ENCODE measurements around the gene AGBL1. TPM values are rescaled to one million over a fixed set of nuclear protein-coding genes. Genes with fewer than 3 reads are reported as not detected.
"Not testable (repeated sequence)": the region's sequence is repeated elsewhere in the genome, so short reads cannot be mapped to it uniquely, and the experiment has no call there.

Gene AGBL1
- total RNA-seq, 1 donor: under 0.01 TPM

DNA sequence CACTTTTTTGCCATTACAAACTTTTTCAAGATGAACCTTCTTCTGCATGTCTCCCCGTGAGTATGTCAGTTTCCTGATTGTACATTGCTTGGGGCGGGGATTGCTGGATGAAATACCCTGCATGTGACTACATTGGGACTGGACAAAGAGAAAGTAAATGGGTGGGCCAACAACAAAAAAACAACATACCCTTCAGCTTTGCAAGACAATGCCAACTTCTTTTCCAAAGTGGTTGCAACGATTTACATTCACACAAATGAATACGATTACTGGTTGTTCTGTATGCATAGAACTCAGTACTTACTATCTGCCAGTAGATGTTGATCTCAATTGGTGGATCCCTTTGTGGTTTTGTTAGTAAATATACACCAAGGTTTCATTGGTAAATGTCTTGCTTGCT is 908.4 kb downstream of the AGBL1 start:
- DNase-seq (ENCODE audit: low read depth in 2 of 3, low spot score in 2 of 3): no peak

DNA sequence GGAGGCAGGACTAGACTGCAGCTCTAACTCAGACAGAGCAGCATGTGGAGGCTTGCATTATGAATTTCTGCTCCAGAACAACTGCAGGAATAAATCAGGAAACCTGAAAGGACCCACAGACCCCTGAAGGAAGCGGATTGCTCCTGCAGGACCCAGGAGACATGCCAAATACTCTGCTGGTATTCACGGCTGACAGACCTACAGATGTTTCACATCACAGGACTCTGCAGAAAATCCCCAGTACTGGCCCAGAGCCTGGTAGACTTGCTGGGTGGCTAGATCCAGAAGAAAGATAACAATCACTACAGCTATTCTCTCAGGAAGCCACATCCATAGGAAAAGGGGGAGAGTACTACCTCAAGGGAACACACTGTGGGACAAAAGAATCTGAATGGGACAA is 942.1 kb downstream of the AGBL1 start:
- no peak for DNase-seq (ENCODE audit: low read depth in 2 of 3, low spot score in 2 of 3)

- DNase-seq (ENCODE audit: low read depth in 2 of 3, low spot score in 2 of 3): no peak
Measured at GRCh38 chr15:87031540-87032230, 952.0 kb downstream of the AGBL1 start.

- DNase-seq (ENCODE audit: low read depth in 2 of 3, low spot score in 2 of 3): no peak
Measured at GRCh38 chr15:87032295-87032694, 952.6 kb downstream of the AGBL1 start.

DNA sequence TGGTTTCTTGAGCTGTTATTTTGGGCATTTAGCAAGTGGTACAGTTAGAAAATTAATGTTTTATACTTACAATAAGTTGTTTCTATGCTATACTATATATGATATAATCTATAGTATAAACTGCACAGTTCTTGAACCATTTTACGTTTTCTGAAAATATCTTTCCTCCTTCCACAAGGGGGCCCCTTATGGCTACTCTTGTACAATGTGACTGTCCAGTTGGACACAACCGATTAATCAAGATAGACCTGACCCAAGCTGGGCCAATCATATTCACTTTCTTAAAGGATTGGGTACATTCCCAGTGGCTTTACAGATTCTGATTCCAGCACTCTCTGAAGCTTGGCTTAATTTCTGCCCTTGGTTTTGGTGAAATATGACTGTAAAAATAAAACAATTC is 953.4 kb downstream of the AGBL1 start:
- DNase-seq (ENCODE audit: low read depth in 2 of 3, low spot score in 2 of 3): no peak

DNA sequence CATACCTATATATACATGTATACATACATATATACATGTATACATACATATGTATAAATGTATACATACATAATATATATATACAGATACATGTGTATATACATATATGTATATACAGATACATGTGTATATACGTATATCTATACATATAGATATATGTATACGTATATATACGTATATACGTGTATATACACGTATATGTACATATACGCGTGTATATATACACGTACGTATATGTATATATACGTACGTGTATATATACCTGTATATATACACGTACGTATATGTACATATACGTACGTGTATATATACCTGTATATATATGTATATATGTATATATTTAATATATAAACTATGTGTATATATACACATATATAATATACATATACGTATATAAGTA is 955.2 kb downstream of the AGBL1 start:
- DNase-seq (ENCODE audit: low read depth in 2 of 3, low spot score in 2 of 3): no peak

- DNase-seq (ENCODE audit: low read depth in 2 of 3, low spot score in 2 of 3): no peak
Measured at GRCh38 chr15:87038404-87038803, 958.7 kb downstream of the AGBL1 start.

GRCh38 chr15:87042619-87043018 is 962.9 kb downstream of the AGBL1 start:
- not testable (repeated sequence) for DNase-seq (ENCODE audit: low read depth in 2 of 3, low spot score in 2 of 3)

DNA sequence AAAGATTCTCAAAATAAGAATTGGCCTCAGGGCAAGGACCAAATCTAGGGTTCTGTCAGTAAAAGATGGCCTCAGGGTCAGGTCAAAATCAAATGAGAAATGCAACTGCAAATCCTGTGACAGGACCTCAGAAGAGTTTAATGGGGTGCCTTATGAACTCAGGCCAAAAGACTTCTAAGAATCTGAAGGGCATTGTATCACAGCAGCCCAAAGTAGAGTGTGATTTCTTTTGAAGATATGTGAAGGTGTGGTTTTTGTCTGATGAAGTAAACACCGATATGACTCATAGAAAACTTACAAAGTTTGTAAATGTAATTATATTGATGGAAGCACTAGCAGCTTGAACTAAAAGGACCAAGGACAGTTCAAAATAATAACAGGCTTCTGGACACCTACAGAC is 966.1 kb downstream of the AGBL1 start:
- DNase-seq (ENCODE audit: low read depth in 2 of 3, low spot score in 2 of 3): no peak

GRCh38 chr15:87047203-87047965 is 967.7 kb downstream of the AGBL1 start:
- no peak for DNase-seq (ENCODE audit: low read depth in 2 of 3, low spot score in 2 of 3)

Small RNA genes lying within 50 kb of the gene (small RNA-seq; reads per million reads assigned to genes)
- not detected for gene RF00284
- not detected for gene RNA5SP400

Data from hematopoietic multipotent progenitor cell (in vitro differentiated cells).